IPS-NIHi11 (cell line): ENCODE data around the gene AKT1S1.

Experiments used
- DNase-seq: peaks from one replicate; pipeline ENCODE4 v3.0.0; 2012; ENCODE audit warnings: mixed read lengths, low spot score

AKT1S1 gene

DNA sequence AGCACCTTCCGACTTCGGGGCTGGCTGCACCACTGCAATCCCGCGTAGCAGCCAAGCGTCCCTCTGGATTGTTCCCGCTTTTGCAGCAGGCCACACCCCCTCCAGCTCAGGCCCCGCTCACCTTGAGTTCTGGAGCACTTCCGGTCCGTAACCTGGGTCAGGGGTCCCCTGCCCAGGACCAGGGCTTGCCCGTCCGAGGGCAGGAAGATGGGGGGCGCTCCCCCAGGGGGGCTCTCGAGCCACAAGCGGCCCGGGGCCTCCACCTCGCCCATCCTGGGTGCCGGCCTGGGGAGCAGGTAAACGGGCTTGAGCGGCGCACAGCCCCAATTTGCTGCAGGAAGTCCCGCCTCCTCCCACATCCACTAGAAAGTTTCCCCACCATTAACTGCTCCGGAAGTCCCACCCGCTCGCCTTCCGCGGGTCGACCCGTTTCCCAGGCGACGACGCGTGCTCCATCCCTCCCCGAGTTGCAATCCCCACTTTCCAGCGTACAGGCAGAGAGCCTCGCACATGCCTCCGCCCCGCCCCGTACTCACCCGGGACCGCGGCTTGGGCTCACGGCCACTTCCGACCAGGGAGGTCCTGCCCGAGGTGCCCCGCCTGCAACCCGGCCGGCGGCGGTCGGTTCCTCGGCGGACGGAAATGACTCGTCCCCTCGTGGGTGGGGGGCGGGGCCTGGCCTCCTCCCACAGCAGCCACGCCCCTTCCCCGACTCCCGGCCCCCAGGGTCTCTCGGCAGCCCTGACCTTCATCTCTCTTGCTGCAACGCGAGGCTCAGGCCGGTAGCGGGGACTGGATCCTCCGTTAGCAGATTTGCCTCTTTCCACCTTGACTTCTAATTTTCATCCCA lies 10.0 kb downstream of the AKT1S1 start, which contains the start of gene PNKP:
PNKP (minus strand) TSS at position 644 of the 850 bp plus-strand sequence; CDS start at position 272, 372 bp downstream.
- DNase-seq, result peak; percentile 83

DNA sequence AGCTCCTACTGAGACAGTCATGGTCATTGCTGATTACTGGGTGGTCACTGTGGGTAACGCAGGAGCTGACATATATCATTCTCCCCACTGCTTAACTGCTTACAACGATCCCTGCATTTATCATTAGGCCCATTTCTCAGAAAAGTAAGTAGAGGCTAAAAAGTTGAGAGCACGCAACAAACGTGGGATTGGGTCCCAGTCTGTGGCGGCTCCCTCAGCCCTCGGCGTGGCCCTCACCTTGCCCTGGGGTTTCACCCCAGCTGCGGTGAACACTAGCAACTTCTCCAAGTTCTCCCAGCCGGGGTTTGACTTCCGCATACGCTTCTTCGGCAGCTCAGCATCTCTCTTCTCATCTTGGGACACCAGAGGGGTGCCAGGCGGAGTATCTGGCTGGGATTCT lies 12.3 kb downstream of the AKT1S1 start:
- no peak for DNase-seq

DNA sequence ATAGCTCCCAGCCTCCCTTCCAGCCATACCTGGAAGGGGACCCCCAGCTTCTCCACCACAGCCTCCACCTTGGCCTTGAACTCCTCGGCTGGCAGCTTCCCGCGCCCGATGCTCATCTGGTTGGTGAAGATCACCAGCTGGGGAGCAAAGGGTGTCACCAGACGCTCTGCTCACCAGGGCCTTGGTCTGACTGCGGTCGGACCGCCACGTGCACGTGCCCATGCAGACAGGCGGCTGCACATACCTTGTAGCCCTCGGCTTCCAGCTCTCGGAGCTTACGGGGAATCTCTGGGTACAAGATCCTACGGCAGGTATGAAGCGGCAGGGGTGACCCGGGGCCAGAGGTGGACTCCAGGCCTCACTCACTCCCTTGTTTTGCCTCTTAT lies 13.2 kb downstream of the AKT1S1 start:
- DNase-seq, result no peak

DNA sequence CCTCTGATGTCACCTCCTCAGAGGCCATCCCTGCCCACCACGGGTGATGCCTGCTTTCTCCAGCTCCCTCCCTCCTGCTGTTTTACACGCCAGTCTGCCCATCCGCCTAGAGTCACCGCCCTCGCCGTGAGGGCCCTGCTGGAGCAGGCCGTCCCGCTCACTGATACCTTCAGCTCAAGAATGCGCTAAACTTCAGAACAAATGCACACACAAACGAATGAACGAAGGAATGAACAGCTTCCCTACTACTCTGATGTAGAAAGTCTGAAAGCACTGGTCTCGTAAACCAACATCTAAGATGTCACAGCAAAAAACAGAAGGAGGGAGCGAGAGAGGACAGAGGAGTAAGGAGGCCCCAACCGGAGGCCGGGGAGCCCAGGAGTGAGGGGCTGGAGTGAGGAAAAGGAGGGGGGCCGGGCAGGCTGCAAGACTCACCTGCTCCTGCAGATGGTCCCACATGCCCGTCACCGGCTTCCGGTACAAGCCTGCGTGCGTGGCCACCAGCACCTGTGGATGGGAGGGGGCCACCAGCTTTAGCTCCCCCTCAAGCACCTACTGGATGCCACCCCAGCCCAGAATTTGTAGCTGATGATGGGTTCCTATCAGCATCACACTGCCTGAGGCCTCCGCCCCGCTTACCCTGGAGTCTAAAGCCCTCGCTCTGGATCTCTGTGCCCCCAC lies 13.8 kb downstream of the AKT1S1 start:
- DNase-seq, result no peak

DNA sequence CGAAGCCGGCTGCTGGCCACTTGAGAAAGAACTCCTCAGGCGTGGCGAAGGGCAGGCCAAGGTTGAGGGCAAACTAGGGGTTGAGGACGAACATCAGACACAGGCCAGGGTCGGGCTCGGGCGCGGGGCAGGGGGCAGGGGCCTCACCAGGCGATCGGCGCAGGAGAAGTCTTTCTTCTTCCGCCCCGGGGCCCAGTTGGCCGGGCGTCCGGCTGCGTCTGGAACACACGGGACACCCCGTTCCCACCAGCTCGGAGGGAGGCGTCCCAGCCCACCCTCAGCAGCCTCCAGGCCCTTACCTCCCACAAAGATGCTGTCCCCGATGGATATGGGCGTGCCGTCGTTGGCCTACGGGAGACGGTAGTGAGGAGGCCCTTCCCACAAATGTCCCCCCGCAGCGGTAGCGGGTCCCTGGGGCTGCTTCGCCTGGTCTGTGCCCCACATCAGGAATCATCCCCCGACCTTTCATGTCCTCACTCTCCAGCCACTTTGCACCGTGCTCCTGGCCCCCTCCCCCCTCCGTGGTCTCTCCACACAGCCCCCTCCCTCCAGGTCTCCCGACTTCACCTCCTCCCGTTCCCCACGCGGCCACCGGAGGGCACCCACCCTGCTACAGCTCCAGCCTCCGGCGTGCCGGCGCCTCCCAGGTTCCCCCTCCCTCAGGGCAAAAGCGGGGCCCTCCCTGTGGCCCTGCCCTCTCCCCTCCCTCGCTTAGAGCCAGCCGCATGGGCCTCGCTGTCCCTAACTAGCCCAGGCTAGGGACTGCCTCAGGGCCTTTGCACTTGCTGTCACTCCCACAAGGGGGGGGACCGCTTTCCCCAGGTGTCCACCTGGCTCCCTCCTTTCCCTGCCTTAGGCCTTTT lies 14.5 kb downstream of the AKT1S1 start:
- peak; percentile 79 for DNase-seq

DNA sequence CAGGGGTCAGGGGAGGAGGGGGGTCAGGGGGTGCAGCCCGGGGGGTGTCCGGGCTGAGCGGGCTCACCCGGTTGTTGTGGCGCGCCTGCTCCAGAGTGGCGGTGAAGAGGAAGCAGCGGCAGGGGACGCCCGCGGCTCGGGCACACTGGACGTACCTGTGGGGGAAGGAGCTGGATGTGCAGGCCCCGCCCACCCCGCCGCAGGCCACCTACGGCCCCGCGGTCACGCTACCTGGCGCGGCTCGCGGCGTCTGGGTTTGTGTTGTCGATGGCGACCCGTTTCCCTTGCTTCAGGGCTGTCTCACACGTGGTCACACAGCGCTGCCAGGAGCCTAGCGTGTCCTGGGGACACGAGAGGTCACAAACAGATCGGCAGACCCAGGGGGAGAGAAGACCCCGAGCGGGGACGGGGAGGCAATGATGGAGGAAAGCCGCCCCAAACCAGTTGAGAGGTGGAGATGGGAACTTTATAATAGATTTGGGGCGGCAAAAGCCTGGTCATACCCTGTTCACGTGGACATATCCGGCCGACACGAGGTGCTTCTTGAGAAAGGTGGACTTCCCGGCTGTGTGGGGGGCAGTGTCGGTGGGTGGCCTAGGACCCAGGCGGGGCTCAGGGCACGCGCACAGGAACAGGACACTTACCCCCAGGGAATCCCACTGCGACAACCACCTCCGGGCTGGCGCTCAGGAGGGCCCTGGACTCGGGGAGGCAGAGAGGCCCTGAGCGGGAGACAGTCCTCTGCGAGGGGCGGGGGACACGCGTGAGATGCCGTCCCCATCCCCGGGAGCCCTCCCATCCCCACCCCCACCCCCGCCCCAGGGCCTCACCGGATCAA lies 15.4 kb downstream of the AKT1S1 start:
- DNase-seq, result no peak

DNA sequence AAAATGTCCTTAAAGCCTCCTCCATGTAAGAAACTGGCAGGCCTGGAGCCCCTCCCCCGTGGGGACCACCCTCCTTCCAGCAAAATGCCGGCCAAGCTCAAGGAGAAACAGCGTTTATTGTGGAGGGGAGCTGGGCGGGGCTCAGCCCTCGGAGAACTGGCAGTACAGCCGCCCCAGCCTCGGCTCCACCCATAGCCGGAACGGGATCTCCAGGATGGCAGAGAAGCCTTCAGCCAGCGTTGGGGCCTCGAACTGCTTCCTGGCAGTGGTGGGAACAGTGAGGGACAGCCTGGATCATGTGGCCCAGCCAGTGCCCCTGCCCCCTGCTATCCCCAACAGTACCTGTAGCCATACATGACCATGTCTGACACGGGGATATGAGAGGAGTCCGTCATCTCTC lies 16.0 kb downstream of the AKT1S1 start:
- peak; percentile 58 for DNase-seq

DNA sequence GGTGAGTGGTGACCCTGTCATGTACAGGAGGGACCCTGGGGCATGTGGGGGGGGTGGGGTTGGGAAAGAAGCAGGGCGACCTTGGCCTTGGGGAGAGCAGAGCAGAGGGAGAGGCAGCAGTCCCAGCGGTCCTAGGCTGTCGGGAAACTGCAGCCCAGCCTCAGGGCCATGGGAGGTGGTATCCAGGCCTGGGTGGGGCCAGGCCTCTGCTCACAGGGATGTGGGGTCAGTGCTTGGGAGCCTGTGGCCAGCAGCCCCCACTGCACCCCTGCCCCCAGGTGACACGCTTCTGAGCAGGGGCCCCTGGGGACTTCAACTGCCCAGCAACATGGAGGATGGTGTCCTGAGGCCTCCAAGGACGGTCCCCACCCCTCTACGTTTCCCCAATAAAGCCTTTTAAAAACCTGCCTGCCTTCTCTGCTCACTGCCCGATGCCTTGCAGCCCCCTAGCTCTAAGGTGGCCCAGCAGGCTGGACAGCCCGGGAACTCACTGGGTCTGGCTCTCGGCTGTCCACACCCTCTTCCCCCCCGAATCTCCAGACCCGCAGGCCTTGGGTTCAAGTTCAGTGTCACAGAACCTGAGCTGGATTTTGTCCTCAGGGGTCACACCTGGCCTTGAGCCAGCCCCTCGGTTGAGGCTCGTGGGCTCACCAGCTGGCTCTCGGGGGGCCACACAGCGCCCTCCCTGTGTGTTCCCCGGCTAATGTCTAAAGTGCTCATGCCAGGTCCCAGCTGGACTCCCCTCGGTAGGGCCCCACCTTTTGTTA lies 16.6 kb downstream of the AKT1S1 start:
- DNase-seq, result no peak

DNA sequence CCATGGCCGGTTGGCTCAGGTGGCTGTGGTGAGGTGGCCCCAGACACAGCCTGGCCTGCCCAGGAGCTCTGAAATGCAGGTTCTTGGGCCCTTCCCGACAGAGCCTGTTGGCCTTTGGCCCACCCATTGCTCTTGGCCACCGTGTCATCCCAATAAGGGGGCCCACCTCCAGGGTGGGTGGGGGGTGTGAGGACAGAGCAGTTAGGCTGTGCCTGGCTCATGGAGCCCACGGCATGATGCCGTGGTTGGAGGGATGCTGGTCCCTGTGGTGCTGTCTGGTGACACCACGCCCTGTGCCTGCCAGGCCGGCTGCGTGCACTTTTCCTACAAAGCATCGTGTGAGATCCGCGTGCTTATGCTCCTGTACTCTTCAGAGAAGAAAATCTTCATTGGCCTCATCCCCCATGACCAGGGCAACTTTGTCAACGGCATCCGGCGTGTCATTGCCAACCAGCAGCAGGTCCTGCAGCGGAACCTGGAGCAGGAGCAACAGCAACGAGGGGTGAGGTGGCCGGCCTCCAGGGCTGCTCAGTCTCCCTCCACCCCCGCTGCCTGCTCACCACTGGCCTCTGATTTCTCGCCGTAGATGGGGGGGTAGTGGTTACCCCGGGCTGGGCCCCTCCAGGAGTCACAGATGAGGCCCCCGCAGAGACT lies 17.3 kb downstream of the AKT1S1 start:
- no peak for DNase-seq

DNA sequence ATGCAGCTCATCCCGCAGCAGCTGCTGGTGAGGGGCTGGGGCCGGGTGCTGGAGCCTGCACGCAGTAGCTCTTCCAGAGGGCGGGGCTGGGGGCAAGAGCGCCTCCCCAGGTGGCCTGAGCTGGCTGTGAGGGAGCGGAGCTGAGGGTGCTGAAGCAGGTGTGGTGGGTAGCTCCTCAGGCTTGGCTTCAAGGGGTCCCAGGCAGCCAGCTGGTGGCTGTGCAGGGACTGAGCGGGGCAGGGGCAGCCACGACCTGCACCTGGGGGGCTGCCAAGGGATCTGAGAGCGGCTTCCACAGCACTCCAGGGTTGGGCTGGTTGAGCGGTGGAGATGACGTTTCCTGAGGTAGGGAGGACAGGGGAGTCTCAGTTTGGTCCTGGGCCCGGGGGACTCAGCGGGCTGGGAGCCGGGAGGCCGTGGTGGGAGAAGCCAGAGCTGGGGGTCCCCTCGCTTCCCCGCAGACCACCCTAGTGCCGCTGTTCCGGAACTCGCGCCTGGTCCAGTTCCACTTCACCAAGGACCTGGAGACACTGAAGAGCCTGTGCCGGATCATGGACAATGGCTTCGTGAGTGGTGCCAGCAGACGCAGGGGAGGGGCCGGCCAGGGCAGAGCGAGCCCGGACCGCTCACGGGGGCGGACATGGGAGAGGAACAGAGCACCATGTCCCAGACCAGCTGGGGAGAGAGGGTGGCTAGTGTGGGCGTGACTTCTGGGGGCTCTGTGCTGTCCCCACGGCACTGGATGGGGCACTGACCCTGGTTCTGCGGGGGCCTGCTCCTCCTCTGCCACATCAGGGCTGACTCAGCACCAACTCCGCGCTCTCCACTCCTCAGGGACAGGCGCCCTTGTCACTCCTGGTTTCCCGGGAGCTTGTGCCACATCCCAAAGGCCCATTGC lies 18.8 kb downstream of the AKT1S1 start:
- no peak for DNase-seq

DNA sequence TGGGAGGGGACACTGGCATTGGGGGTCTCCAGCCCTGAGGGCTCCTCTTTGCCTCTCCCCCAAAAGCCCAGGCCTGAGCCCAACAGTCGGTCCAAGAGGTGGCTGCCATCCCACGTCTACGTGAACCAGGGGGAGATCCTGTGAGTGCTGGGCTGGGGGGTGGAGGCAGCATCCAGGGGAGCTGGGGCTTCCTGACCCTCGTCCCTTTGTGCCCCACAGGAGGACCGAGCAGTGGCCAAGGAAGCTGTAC lies 19.4 kb downstream of the AKT1S1 start:
- DNase-seq, result no peak

DNA sequence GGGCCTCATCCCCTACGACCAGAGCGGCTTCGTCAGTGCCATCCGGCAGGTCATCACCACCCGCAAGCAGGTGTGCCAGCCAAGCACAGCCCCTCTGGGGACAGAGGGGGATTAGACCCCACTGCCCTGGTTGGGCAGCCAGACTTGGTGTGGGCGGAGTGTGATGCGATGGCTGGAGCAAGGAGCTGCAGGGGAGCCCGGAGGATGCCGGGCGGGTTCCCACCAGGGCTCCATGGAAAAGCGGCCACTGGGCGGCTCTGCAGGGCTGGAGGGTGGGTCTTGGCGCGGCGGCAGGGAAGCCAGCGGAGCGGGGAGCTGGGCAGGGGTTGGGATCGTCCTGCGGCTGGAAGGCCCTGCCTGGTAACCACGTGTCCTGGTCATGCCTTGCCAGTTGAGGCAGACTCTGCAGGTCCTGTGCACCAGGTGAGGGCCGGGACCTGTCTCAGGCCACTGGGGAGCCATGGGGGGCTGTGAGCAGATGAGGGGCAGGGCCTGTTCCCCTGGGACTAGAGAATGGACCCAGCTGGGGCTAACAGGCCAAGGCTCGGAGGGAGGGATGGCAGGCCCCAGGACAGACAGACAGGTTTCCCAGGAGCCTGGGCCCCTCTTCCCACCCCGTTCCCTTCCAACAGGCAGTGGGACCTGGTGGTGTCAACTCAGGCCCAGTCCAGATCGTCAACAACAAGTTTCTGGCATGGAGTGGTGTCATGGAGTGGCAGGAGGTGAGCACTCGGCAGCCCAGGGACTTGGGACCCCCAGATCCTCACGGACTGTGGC lies 19.9 kb downstream of the AKT1S1 start:
- DNase-seq, result no peak

DNA sequence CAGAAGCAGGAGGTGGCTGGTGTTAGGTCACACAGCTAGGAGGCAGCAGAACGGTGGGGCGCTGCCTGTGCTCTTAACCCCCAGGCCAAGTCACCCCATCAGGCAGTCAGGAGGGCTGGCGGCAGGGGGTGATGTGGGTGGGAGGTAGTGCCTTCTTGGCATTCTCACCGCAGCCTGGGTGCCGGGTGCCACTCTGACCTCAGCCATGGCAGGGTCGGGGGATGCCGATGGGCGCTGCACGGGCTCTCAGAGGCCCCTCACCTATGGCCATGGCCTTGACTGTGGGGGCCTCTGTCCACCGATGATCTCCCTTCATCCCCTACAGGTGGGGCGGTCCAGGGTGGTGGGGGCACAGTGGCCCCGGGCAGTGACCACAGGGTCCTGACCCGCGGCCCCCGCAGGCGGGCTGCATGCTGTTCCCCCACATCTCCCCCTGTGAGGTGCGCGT lies 20.6 kb downstream of the AKT1S1 start:
- no peak for DNase-seq

DNA sequence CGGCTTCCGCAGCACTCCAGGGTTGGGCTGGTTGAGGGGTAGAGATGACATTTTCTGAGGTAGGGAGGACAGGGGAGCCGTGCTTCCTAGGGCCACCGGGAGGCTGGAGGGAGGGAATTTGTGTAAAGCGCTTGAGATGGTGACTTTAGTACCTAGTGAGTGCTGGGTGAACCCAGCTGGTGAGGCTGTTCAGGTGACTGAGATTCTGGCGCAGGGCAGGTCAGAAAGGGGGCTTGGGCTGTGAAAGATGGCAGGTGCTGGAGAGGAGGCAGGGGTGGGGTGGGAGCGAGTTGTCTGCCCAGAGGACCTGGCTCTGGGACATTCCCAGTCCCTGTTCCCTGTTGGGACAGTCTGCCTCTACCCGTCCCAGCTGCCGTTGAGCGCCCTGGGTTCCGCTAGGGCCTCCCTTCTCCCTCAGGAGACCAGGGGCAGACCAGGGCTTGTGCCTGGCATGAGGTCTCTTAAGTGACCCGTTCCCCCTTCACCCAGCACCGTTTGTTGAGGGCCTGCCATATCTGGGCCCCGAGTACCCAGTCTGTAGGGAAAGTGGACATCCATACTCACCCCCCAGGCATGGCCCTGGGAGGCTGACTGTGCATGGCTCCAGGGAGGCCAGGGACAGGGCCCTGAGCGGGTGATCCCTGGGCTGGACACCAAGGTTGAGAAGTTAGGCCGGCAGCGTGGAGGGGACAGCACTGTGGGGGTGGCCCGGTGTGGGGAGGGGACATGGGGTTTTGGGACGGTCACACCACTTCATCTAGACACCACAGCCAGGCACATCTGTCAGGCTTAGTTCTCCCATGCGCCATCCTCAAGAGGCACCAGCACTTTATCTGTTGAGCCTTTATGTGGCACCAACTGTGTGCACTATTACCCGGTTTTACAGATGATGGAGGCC lies 21.2 kb downstream of the AKT1S1 start:
- no peak for DNase-seq

DNA sequence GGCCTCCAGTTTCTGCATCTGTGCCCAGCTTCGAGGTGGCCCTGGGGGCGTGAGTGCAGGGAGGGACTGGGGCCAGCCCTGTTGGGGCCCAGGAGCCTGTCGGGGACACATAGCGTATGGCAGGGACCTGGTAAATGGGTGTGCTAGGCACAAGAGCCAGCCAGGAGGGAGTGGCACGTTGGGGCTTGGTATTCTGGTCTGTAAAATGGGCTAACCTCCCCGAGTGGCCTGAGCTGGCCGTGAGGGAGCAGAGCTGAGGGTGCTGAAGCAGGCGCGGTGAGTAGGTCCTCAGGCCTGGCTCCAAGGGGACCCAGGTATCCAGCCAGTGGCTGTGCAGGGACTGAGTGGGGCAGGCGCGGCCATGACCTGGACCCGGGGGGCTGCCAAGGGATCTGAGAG lies 21.9 kb downstream of the AKT1S1 start:
- DNase-seq, result no peak

DNA sequence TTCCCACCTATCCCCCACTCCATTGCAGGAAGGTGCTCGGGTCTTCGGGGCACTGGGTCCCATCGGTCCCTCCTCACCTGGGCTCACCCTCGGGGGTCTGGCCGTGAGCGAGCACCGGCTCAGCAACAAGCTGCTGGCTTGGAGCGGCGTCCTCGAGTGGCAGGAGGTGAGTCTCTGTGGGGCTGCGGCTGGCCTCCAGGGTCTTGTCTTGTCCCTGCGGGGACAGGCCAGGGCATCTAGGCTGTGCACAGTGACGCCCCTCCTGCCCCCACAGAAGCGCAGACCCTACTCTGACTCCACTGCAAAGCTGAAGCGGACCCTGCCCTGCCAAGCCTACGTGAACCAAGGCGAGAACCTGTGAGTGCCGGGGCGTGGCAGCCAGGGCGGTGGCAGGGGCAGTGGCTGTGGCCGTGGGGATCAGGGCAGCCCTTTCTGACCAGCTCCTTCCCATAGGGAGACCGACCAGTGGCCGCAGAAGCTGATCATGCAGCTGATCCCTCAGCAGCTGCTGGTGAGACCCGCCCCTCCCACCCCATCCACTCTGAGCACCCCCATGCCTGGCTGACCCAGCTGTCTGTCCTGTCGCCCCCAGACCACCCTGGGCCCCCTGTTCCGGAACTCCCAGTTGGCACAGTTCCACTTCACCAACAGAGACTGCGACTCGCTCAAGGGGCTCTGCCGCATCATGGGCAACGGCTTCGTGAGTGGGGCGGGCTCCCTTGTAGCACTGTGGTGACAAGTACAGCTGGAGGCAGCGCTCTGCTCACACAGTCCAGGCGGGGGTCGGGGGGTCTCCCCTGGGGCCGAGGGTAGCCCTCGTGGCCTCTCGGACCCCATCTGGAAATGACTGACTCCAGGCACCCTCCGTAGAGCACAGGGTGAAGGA lies 22.5 kb downstream of the AKT1S1 start:
- DNase-seq, result no peak
